ENCODE results near the gene SRD5A3. TPM values are rescaled to one million over a fixed set of nuclear protein-coding genes. Genes with fewer than 3 reads are reported as not detected.

Gene SRD5A3
- total RNA-seq, 1 donor from 2014 or later: 39.5 TPM

- no peak for FAIRE-seq
- H3K27me3 Mint-ChIP-seq (ENCODE audit: low read depth, unreplicated experiment): no peaks in the 10 kb centered on the region
- H3K4me2 ChIP-seq (ENCODE audit: low read length): peak overlapping the region; percentile 92
- peaks cover 15% of the 10 kb centered on the region for H3K36me3 Mint-ChIP-seq (ENCODE audit: low read depth, unreplicated experiment)
- peak overlapping the region; percentile 99 for H3K4me3 Mint-ChIP-seq (ENCODE audit: unreplicated experiment)
- peaks cover 4% of the 10 kb centered on the region for H3K36me3 ChIP-seq (ENCODE audit: insufficient read depth, low read length)
- peaks cover 8% of the 10 kb centered on the region for H3K4me1 ChIP-seq (ENCODE audit: insufficient read depth, low read length)
- H3K4me3 ChIP-seq (ENCODE audit: insufficient read depth, low read depth, low read length): peak overlapping the region; percentile 90
- no peaks in the 10 kb centered on the region for H3K27me3 ChIP-seq (ENCODE audit: insufficient read depth, low read length)
- H4K20me1 ChIP-seq (ENCODE audit: insufficient read depth, low read length): peaks cover 52% of the 10 kb centered on the region
- peak overlapping the region; percentile 98 for H3K9ac ChIP-seq (ENCODE audit: low read length)
- H3K79me2 ChIP-seq (ENCODE audit: insufficient read depth, low read length): peaks cover 60% of the 10 kb centered on the region
- H2AFZ ChIP-seq (ENCODE audit: low read depth, low read length): no peak overlapping the region
- H3K27ac Mint-ChIP-seq (ENCODE audit: unreplicated experiment): peak overlapping the region; percentile 96
- peak; percentile 43 for DNase-seq (ENCODE audit: low read depth)
- peaks cover 4% of the 10 kb centered on the region for H3K4me1 Mint-ChIP-seq (ENCODE audit: low read depth, unreplicated experiment)
- no peaks in the 10 kb centered on the region for H3K9me3 ChIP-seq (ENCODE audit: insufficient read depth, low read depth, low read length)
- TF ChIP-seq CTCF (IDR thresholded peaks at IDR 0.05; ENCODE audit: insufficient read depth, low read depth, low read length) (no peak), EZH2 (IDR thresholded peaks at IDR 0.05; ENCODE audit: insufficient read depth, low read length) (no peak)
- H3K27ac ChIP-seq (ENCODE audit: low read depth, low read length): peak overlapping the region; percentile 89
- no peaks in the 10 kb centered on the region for H3K9me3 Mint-ChIP-seq (ENCODE audit: unreplicated experiment)
Observed at GRCh38 chr4:55397126-55397436, 51.0 kb downstream of the SRD5A3 start.

GRCh38 chr4:55397520-55398321, 51.7 kb downstream of the SRD5A3 start:
- peaks cover 15% of the 10 kb centered on the region for H3K36me3 Mint-ChIP-seq (ENCODE audit: low read depth, unreplicated experiment)
- TF ChIP-seq CTCF (IDR thresholded peaks at IDR 0.05; ENCODE audit: insufficient read depth, low read depth, low read length) (no peak), EZH2 (IDR thresholded peaks at IDR 0.05; ENCODE audit: insufficient read depth, low read length) (no peak)
- Histone ChIP-seq H3K36me3 (ENCODE audit: insufficient read depth, low read length) (peaks cover 4% of the 10 kb centered on the region), H3K9ac (ENCODE audit: low read length) (peak overlapping the region; percentile 98), H3K79me2 (ENCODE audit: insufficient read depth, low read length) (peaks cover 64% of the 10 kb centered on the region), H4K20me1 (ENCODE audit: insufficient read depth, low read length) (peaks cover 52% of the 10 kb centered on the region), H3K27ac (ENCODE audit: low read depth, low read length) (peak overlapping the region; percentile 89), H3K4me3 (ENCODE audit: insufficient read depth, low read depth, low read length) (peak overlapping the region; percentile 90), H3K27me3 (ENCODE audit: insufficient read depth, low read length) (no peaks in the 10 kb centered on the region), H3K4me1 (ENCODE audit: insufficient read depth, low read length) (peaks cover 8% of the 10 kb centered on the region), H3K9me3 (ENCODE audit: insufficient read depth, low read depth, low read length) (no peaks in the 10 kb centered on the region), H2AFZ (ENCODE audit: low read depth, low read length) (no peak overlapping the region), H3K4me2 (ENCODE audit: low read length) (peak overlapping the region; percentile 92)
- no peaks in the 10 kb centered on the region for H3K9me3 Mint-ChIP-seq (ENCODE audit: unreplicated experiment)
- H3K27ac Mint-ChIP-seq (ENCODE audit: unreplicated experiment): peak overlapping the region; percentile 96
- FAIRE-seq (peak; percentile 78), DNase-seq (ENCODE audit: low read depth) (peak; percentile 57)
- H3K4me1 Mint-ChIP-seq (ENCODE audit: low read depth, unreplicated experiment): peaks cover 4% of the 10 kb centered on the region
- H3K4me3 Mint-ChIP-seq (ENCODE audit: unreplicated experiment): peak overlapping the region; percentile 99
- H3K27me3 Mint-ChIP-seq (ENCODE audit: low read depth, unreplicated experiment): no peaks in the 10 kb centered on the region

- Mint-ChIP-seq H3K9me3 (ENCODE audit: unreplicated experiment) (no peaks in the 10 kb centered on the region), H3K27ac (ENCODE audit: unreplicated experiment) (no peak overlapping the region), H3K36me3 (ENCODE audit: low read depth, unreplicated experiment) (peaks cover 15% of the 10 kb centered on the region), H3K27me3 (ENCODE audit: low read depth, unreplicated experiment) (no peaks in the 10 kb centered on the region), H3K4me3 (ENCODE audit: unreplicated experiment) (peak overlapping the region; percentile 99), H3K4me1 (ENCODE audit: low read depth, unreplicated experiment) (peaks cover 7% of the 10 kb centered on the region)
- Histone ChIP-seq H3K4me3 (ENCODE audit: insufficient read depth, low read depth, low read length) (peak overlapping the region; percentile 90), H3K27me3 (ENCODE audit: insufficient read depth, low read length) (no peaks in the 10 kb centered on the region), H3K9ac (ENCODE audit: low read length) (peak overlapping the region; percentile 98), H3K4me2 (ENCODE audit: low read length) (peak overlapping the region; percentile 92), H3K36me3 (ENCODE audit: insufficient read depth, low read length) (peaks cover 9% of the 10 kb centered on the region), H3K9me3 (ENCODE audit: insufficient read depth, low read depth, low read length) (no peaks in the 10 kb centered on the region), H3K79me2 (ENCODE audit: insufficient read depth, low read length) (peaks cover 71% of the 10 kb centered on the region), H3K27ac (ENCODE audit: low read depth, low read length) (peak overlapping the region; percentile 89), H3K4me1 (ENCODE audit: insufficient read depth, low read length) (peaks cover 8% of the 10 kb centered on the region), H4K20me1 (ENCODE audit: insufficient read depth, low read length) (peaks cover 57% of the 10 kb centered on the region), H2AFZ (ENCODE audit: low read depth, low read length) (no peak overlapping the region)
- FAIRE-seq (no peak), DNase-seq (ENCODE audit: low read depth) (peak; percentile 32)
- no peak for TF ChIP-seq EZH2 (IDR thresholded peaks at IDR 0.05; ENCODE audit: insufficient read depth, low read length)
- TF ChIP-seq CTCF (IDR thresholded peaks at IDR 0.05; ENCODE audit: insufficient read depth, low read depth, low read length): no peak
Observed at GRCh38 chr4:55398461-55398860, 52.4 kb downstream of the SRD5A3 start.
